HAP-1 (cell line): ENCODE data around the gene TIAM2.
A peak's percentile ranks its signal among the peaks of the same experiment; 100 is the strongest.
"Not testable (repeated sequence)": the region's sequence is repeated elsewhere in the genome, so short reads cannot be mapped to it uniquely, and the experiment has no call there.

Source experiments
- DNase-seq, 2 experiments: peaks; one replicate each; pipeline ENCODE4 v3.0.0-alpha.2; 2016 to 2020; ENCODE audit warnings: low spot score in 2 of 2
- H3K27me3 ChIP-seq: fragments of 250-450 bp; sonication (Bioruptor Pico); 2 replicates; pipeline ENCODE4 v1.5.1; 2020; ENCODE audit warnings: low read depth, mild to moderate bottlenecking, moderate library complexity
- H3K36me3 ChIP-seq: fragments of 250-450 bp; sonication (Bioruptor Pico); replicated peaks from 2 replicates; pipeline ENCODE4 v1.5.1; 2020; ENCODE audit warnings: mild to moderate bottlenecking
- H3K4me1 ChIP-seq: fragments of 250-450 bp; sonication (Bioruptor Pico); 2 replicates; pipeline ENCODE4 v1.5.1; 2020; ENCODE audit warnings: mild to moderate bottlenecking
- H3K4me3 ChIP-seq: fragments of 250-450 bp; sonication (Bioruptor Pico); 2 replicates; pipeline ENCODE4 v1.5.1; 2020; ENCODE audit warnings: mild to moderate bottlenecking, moderate library complexity
- H3K9me3 ChIP-seq: fragments of 250-450 bp; sonication (Bioruptor Pico); 2 replicates; pipeline ENCODE4 v1.5.1; 2020; ENCODE audit warnings: mild to moderate bottlenecking, moderate library complexity
- in situ Hi-C: fragments of 300-500 bp; cut with MboI; formaldehyde crosslinking; loops from 3 replicates; pipeline ENCODE4 v1.14.3; 2020; ENCODE audit warnings: low sequenced_read_pairs, inconsistent platforms, mixed read lengths

Gene TIAM2

DNA sequence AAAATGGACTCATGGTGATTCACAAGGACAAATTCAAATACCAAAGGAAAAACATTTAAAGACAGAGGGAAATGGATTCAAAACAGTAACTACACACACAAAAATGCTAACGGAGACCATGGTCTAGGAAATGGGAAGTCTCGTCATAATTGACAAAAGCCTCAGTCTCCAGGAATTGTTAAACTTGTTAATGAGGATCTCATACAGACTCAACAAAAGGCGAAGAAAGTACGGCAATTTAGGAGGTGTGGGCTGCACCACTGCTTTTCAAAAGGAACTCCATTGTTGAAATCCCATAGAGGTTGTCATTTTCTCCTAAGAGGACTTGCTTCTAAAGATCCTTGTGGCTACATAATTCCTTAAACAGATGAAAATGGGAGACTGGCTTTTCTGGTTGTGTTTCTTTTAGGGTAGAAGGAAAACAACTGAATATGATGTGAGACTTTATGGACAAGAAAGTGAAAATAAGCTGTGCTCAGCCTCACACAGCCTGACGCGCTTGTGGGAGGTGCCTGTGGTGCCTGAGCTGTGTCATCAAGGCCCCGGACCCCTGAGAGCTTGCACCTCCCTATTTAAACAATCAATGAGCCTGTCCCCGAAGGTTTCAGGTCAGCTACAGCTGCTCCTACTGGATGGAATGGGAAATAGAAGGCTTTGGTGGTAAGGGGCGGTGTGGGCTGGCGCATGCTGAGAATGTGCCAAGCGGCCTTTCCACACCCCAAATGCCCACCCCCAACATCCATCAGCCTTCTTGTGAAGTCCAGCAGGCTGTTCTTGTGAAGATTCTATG, 266.2 kb downstream of the TIAM2 start:
- peak; percentile 67 to 94 for DNase-seq
- Histone ChIP-seq H3K4me3 (no peak overlapping the region), H3K9me3 (no peaks in the 10 kb centered on the region), H3K36me3 (peaks cover 19% of the 10 kb centered on the region), H3K4me1 (peaks cover 25% of the 10 kb centered on the region), H3K27me3 (no peaks in the 10 kb centered on the region)
- in situ Hi-C loops = no loop called here

DNA sequence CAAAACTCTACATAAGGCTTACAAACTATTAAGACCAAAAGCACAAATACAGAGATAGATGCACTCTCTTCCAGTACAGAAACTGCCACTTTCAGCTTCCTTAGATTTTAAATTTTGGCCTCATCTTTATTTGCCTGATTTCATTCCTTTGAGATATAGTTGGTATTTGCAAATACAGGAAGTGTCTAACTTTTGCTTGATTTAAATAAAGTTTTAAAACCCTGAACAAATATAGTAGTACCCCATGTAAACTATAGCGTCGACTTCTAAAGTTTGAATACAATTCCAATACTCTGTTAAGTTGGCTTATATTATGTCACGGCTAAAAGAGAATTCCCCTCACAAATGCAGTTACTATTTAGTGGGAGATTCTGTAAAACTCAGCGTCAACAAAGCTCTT, 267.5 kb downstream of the TIAM2 start:
- DNase-seq = no peak
- Histone ChIP-seq H3K27me3 (no peaks in the 10 kb centered on the region), H3K36me3 (peaks cover 12% of the 10 kb centered on the region), H3K4me3 (no peak overlapping the region), H3K9me3 (no peaks in the 10 kb centered on the region), H3K4me1 (peaks cover 27% of the 10 kb centered on the region)
- in situ Hi-C loops = no loop called here

DNA sequence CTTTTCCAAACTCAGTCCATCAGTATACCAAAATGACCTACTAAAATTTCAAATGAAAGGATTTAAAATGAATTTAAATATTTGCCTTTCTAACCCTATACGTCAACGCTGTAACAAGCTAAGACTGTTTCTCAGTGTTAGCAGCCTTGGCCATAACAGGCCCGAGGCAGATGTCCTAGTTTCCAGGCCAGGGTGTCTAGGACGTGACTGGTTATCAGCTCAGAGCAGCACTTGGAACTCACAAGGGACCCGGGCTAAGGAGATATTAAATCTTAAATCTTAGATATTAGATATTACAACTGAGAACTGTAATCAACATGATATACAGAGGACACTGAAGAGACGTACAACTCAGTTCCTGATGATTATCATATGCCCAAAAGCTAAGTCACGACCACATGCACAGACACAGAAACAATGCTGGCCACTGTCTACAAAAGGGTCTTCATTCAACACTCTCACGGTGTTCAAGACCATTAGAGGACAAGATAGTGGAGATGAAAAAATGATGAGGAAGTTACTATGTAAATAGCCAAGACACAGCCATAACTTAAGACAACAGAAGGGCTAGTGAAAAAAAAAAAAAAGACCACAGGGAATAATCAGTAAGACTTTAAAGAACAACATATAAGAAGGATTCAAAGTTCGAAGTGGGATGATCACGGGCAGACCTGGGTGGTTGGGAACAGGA, 268.4 kb downstream of the TIAM2 start, which contains the start of gene CLDN20:
Gene CLDN20 (plus strand): TSS at position 641 of the 691 bp plus-strand sequence. CDS start 11,707 bp downstream, outside the sequence.
- H3K27me3 ChIP-seq = no peaks in the 10 kb centered on the region
- no peak for DNase-seq

DNA sequence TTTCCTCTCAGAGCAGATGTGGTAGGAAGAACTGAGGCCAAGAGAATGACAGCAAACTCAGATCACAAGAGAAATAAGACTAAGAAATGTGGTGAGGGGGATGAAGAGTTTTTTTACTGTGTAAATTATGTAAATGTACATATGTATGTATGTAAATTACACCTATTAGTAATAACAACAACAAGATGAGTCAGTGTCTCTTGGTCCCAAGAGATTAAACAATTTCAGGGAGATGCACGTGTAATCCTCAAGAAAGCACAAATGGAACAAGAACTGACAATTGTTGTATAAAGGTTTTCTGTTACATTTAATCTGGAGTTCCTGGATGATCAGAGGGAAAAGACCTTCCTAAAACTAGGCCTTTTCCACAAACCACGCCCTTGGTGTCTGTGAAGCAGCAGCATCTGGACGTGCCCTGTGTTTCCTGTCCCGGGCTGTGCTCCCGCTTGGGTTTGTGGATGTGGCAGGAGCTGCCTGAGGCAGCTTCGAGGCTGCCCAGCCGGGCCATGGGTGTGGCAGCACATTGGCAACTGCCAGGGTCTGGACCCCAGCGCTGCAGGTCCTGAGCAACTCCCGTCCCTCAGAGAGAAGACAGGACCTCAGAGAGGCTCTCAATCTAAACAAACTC, 269.7 kb downstream of the TIAM2 start:
- Histone ChIP-seq H3K4me3 (no peak overlapping the region), H3K36me3 (peaks cover 10% of the 10 kb centered on the region), H3K27me3 (no peaks in the 10 kb centered on the region), H3K4me1 (peaks cover 39% of the 10 kb centered on the region), H3K9me3 (no peaks in the 10 kb centered on the region)
- in situ Hi-C loops = no loop called here
- no peak for DNase-seq

More for the DNA sequence above, 268.4 kb downstream of the TIAM2 start, which contains the start of gene CLDN20:
- Histone ChIP-seq H3K9me3 (no peaks in the 10 kb centered on the region), H3K4me1 (peaks cover 36% of the 10 kb centered on the region), H3K4me3 (no peak within 1 kb of the TSS), H3K36me3 (peaks cover 9% of the 10 kb centered on the region)
- in situ Hi-C loops = no loop called here

DNA sequence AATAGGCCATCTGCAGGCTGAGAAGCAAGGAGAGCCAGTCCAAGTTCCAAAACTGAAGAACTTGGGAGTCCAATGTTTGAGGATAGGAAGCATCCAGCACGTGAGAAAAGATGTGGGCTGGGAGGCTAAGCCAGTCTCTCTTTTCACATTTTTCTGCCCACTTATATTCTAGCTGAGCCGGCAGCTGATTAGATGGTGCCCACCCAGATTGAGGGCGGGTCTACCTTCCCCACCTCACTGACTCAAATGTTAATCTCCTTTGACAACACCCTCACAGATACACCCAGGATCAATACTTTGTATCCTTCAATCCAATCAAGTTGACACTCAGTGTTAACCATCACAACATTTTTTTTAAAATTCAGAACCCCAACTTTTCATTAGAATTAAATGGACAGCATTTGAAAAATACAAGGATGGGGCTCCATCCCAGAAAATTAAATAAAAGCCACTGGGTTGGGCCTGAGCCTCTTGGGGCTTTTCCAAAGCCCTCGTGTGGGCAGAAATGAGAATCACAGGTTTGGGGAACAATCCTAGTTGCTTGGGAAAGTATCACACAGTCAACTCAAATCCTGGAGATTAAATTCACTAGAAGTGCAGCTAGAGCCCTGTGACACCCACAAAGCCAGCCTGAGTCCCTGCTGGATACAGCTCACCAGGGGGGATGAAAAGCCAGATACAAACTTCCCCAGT, 270.9 kb downstream of the TIAM2 start:
- Histone ChIP-seq H3K27me3 (no peaks in the 10 kb centered on the region), H3K4me1 (peaks cover 31% of the 10 kb centered on the region), H3K4me3 (no peak overlapping the region), H3K36me3 (peaks cover 5% of the 10 kb centered on the region; the same call in 1 of the 2 replicates), H3K9me3 (no peaks in the 10 kb centered on the region)
- DNase-seq = no peak
- in situ Hi-C loops = no loop called here

DNA sequence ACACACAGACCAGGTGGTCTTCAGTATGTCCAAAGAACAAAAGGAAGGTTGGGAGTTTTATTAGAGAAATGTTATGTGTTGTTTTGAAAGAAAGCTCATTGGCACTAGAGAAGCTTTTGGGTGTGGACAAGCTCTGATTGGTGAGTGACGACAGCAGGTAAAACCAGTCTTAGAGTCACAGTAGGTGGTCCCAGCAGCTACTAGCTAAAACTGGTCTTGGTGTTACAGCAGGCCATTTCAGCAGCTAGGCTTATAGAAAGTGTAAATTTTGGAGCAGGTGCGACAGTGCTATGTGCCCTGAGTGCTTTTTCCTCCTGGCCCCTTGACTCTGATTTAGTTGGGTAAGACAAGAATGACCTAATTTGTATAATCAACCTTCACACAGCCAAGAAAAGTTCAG, 272.3 kb downstream of the TIAM2 start:
- H3K9me3 ChIP-seq = no peaks in the 10 kb centered on the region
- no peak for DNase-seq
- no peak overlapping the region for H3K4me3 ChIP-seq
- in situ Hi-C loops = no loop called here
- H3K4me1 ChIP-seq = peaks cover 21% of the 10 kb centered on the region
- H3K27me3 ChIP-seq = no peaks in the 10 kb centered on the region
- peaks cover 5% of the 10 kb centered on the region; the same call in 1 of the 2 replicates for H3K36me3 ChIP-seq

DNA sequence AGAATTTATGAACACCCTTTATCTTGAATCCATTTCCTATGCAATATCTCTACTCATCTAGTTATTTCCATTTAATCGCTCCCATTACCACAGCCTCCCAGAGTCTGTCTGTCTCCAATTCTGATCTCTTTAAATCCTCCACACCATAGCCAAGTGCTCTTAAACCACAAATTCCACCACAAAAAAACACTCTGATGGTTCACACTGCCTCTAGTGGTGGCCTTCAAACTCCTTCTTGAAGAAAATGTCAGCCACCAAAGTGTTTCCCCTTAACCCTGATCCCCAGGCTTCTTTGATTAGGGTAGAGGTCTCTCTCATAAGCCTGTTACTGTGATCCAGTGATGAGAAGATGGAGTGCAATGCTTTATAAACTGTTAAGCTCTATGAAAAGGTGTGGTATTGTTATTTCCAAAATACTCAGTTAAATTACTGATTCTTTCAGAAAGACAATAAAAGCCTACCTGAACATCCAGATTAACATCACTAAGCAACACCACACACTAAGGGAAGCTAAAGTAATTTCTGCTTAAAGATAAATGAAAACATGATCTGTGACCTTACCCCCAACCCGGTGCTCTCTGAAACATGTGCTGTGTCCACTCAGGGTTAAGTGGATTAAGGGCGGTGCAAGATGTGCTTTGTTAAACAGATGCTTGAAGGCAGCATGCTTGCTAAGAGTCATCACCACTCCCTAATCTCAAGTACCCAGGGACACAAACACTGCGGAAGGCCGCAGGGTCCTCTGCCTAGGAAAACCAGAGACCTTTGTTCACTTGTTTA, 273.2 kb downstream of the TIAM2 start:
- H3K9me3 ChIP-seq, H3K36me3 ChIP-seq, H3K27me3 ChIP-seq, H3K4me3 ChIP-seq, in situ Hi-C loops: not testable (repeated sequence)
- peak; percentile 66 to 75 for DNase-seq
- H3K4me1 ChIP-seq = peaks cover 27% of the 10 kb centered on the region

DNA sequence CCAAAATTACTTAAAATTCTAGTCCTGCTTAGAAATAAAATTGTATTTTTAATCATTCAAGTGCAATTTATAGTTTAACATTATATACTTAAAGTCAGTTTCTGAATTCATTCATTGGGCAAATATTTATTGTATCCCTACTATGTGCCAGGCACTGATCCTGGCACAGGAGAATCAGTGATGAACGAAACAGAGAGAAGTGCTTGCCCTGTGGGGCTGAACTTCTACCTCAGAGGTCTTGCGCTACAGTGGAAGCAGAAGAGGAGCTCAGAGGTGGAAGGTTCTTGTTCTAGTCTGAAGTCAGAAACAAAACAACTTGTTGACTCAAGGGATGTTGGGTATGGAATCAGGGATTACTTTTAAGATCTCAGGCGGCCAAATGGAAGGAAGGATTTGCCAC, 274.6 kb downstream of the TIAM2 start:
- Histone ChIP-seq H3K9me3 (no peaks in the 10 kb centered on the region), H3K27me3 (no peaks in the 10 kb centered on the region), H3K4me3 (no peak overlapping the region), H3K4me1 (peaks cover 36% of the 10 kb centered on the region), H3K36me3 (peaks cover 5% of the 10 kb centered on the region; the same call in 1 of the 2 replicates)
- in situ Hi-C loops = no loop called here
- no peak for DNase-seq

DNA sequence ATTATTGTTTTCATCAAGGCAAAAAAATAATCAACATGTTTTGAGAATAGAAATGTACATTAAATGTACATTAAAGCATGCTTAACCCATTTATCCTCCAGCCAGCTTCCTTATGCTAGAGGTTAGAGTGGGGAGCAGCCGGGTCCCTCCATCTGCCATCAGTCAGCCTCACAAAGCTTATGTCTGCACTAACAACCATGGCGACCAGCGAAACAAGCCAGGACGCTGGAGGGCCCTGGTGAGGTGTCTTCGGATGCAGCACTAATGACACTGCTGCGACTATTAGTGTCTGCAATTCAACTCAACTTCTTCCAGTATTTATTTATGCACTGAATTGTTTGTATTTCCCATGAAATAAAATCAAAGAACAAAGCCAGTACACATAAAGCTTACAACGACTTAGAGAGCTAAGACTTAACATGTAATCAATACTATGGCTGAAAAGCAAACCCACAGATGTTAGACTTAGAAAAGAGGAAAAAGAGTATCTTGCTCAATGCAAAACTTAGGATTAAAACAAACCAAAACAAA, 275.5 kb downstream of the TIAM2 start:
- H3K4me3 ChIP-seq = no peak overlapping the region
- H3K27me3 ChIP-seq = no peaks in the 10 kb centered on the region
- in situ Hi-C loops = no loop called here
- H3K4me1 ChIP-seq = peaks cover 36% of the 10 kb centered on the region
- H3K36me3 ChIP-seq = peaks cover 5% of the 10 kb centered on the region; the same call in 1 of the 2 replicates
- no peak for DNase-seq
- H3K9me3 ChIP-seq = no peaks in the 10 kb centered on the region

DNA sequence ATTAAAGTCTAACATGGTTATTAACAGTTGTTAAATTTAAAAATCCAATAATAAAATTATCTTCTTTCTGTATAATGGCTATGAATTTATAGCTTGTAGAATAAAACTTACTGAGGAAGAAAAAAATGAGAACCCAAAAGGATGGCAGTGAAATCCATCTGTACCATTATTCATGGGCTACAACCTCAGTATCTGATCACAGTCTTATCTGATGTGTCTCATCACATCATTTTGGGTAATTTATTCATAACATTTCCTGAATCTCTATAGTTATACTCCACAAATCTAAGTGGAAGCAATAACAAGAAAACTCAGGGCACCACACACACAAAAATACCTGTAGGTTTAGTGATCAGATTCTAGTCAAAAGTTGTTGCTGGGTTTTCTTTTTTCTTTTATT, 276.0 kb downstream of the TIAM2 start:
- Histone ChIP-seq H3K36me3 (peaks cover 5% of the 10 kb centered on the region; the same call in 1 of the 2 replicates), H3K4me3 (no peak overlapping the region), H3K27me3 (no peaks in the 10 kb centered on the region), H3K4me1 (peaks cover 36% of the 10 kb centered on the region), H3K9me3 (no peaks in the 10 kb centered on the region)
- in situ Hi-C loops = no loop called here
- no peak for DNase-seq

DNA sequence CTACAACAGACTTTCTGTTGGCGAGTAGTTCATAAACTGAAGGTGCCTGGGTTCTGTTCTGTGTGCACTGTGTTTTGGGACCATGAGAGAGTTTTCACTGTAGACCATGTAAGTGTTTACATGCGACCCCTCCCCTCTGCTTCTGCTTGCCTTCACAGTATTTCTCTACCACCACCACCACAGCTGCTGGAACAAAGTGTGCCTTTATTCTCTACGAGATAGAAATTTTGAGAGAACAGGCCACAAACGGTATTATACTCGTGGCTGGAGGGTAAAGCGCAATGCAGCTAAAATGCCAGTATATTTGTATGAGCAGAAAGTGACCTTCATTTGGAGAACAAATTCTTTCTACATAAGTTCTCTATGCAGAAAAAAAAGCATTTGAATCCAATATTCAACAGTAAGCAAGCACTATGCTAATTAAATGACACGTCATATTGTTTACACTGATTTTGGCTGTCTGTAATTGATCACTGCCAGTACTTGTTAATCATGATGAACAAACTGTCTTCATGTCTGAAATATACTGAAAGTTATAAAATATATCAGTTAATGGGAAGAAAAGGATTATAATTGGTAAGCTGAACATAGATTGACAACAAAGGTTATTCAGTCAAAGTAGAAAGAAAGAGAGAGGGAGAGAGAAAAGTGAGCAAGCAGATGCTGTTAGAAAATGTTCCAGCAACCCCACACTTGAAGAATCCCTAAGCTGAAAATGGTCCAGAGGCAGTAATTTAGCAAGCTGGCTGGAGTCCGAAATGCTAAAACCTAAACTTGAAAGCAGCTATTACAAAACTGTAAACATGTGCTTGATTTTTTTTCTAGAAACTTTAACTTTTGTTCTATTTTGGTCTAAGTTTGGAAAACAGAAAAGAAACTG, 277.5 kb downstream of the TIAM2 start:
- no peak for DNase-seq
- Histone ChIP-seq H3K4me3 (no peak overlapping the region), H3K9me3 (no peaks in the 10 kb centered on the region), H3K27me3 (no peaks in the 10 kb centered on the region), H3K36me3 (peaks cover 5% of the 10 kb centered on the region; the same call in 1 of the 2 replicates), H3K4me1 (peaks cover 35% of the 10 kb centered on the region)
- in situ Hi-C loops = no loop called here

DNA sequence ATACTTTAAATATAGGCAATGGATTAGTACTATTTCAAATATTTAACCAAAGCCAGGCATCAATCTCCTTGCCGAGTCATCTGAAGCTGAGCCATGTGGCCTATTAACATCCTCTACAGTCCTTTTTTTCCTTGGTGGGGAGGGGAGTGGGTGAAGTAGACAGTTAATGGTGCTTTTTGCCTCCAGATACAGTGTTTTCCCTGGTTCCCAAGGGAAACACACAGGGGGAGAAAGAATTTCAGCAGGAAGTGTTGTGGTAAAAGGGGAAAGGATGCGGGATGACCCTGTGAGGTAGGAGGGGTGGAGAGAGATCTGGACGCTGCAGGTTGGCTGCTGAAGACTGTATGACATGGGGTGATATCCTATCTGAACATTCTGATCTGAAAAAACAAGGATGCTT, 278.3 kb downstream of the TIAM2 start:
- Histone ChIP-seq H3K4me1 (peaks cover 26% of the 10 kb centered on the region), H3K27me3 (no peaks in the 10 kb centered on the region), H3K9me3 (no peaks in the 10 kb centered on the region), H3K4me3 (no peak overlapping the region), H3K36me3 (peaks cover 5% of the 10 kb centered on the region; the same call in 1 of the 2 replicates)
- in situ Hi-C loops = no loop called here
- DNase-seq = peak; percentile 26 to 33
